HG02642 (cell line): ENCODE results near the gene TAGAP.

ENCODE experiments used
- ATAC-seq: cut with Tn5 transposase; IDR thresholded peaks from one replicate; pipeline ENCODE4 v1.9.1; 2021; ENCODE audit warnings: mild to moderate bottlenecking; ENCODE audit not compliant: unreplicated experiment, poor library complexity

TAGAP gene

GRCh38 chr6:159044899-159045727, at the start of gene TAGAP:
Gene TAGAP, minus strand, starts transcription at chr6:159044991. Its CDS starts 845 bp downstream, at chr6:159044146.
- peak; percentile 85 for ATAC-seq

GRCh38 chr6:159093609-159094443, 49.0 kb upstream of the TAGAP start:
- no peak for ATAC-seq

- no peak for ATAC-seq
Observed at GRCh38 chr6:159092631-159093030, 47.8 kb upstream of the TAGAP start.

GRCh38 chr6:159090530-159091480, 46.0 kb upstream of the TAGAP start:
- no peak for ATAC-seq

GRCh38 chr6:159089909-159090308, 45.1 kb upstream of the TAGAP start:
- ATAC-seq, result no peak

- ATAC-seq, result no peak
Observed at GRCh38 chr6:159089443-159089842, 44.7 kb upstream of the TAGAP start.

- ATAC-seq, result no peak
Observed at GRCh38 chr6:159086033-159086618, 41.3 kb upstream of the TAGAP start.

- no peak for ATAC-seq
Observed at GRCh38 chr6:159085396-159085895, 40.7 kb upstream of the TAGAP start.

GRCh38 chr6:159084493-159085091, 39.8 kb upstream of the TAGAP start:
- no peak for ATAC-seq

GRCh38 chr6:159083146-159083545, 38.4 kb upstream of the TAGAP start:
- ATAC-seq, result no peak

- no peak for ATAC-seq
Observed at GRCh38 chr6:159082039-159082815, 37.4 kb upstream of the TAGAP start.

GRCh38 chr6:159080217-159080976, 35.6 kb upstream of the TAGAP start:
- peak; percentile 51 for ATAC-seq

GRCh38 chr6:159079367-159079766, 34.6 kb upstream of the TAGAP start:
- ATAC-seq, result no peak

- ATAC-seq, result no peak
Observed at GRCh38 chr6:159077123-159077522, 32.3 kb upstream of the TAGAP start.

- ATAC-seq, result no peak
Observed at GRCh38 chr6:159075506-159076228, 30.9 kb upstream of the TAGAP start.

- no peak for ATAC-seq
Observed at GRCh38 chr6:159074876-159075275, 30.1 kb upstream of the TAGAP start.

- no peak for ATAC-seq
Observed at GRCh38 chr6:159074120-159074684, 29.4 kb upstream of the TAGAP start.
